ENCODE data around the gene KLHL25.
"Not testable (repeated sequence)": the region's sequence is repeated elsewhere in the genome, so short reads cannot be mapped to it uniquely, and the experiment has no call there.

Gene KLHL25

DNA sequence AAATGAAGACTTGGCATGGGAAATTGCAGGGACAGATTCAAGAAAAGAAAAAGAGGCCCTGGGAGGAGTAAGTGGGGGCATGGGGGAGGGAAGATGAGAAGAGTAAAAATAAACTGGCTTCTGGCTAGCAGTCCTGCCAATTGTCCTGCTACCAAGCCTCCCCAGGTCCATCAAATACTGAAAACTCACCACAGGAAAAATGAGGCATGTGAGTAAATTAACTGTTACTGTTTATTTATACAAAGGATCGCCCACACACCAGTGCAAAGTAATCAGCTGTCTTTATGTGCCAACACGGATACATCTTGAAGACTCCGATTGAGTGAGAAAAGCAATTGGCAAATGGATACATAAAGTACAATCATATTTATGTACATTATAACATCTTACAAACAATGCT is 10.7 kb upstream of the KLHL25 start:
- no peak for DNase-seq (ENCODE audit: low read depth in 2 of 3, low spot score in 2 of 3)

GRCh38 chr15:85804481-85805170 is 9.9 kb upstream of the KLHL25 start:
- no peak for DNase-seq (ENCODE audit: low read depth in 2 of 3, low spot score in 2 of 3)

DNA sequence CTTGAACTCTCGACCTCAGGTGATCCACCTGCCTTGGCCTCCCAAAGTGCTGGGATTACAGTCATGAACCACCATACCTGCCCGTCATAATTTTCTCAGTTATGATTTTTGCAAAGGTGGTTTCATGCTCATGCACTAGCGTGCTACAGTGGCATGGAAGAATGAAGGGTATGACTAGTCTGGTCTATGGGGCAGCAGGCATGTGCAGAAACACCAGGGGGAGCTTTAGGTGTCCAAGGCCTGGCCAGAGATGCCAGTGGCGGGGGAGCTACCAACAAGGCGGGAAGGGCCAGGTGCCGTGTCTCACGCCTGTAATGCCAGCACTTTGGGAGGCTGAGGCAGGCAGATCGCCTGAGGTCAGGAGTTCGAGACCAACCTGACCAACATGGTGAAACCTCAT is 7.9 kb upstream of the KLHL25 start:
- not testable (repeated sequence) for DNase-seq (ENCODE audit: low read depth in 2 of 3, low spot score in 2 of 3)

DNA sequence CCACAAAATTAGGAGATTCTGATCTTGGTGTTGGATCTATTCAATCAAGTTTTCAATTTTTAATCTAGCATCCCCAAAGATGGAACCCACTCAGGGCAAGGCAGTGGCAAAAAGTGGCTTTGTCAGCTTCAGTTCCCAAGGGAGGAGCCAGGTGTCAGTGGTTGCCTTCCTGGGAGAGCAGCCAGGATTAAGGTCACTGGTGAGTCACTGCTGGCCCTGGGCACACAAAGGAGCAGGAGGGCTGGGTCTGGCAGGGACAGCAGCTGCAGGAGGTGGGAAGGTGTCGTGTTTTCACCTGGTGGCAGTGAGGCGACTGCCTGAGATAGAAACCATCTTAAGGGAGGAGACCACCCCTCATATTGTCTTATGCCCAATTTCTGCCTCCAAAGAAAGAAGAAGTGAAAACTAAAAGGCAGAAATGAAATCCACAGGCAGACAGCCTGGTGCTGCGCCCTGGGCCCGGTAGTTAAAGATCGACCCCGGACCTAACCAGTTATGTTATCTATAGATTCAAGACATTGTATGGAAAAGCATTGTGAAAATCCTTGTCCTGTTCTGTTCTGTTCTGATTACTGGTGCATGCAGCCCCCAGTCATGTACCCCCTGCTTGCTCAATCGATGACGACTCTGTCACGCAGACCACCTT is 5.9 kb upstream of the KLHL25 start:
- DNase-seq (ENCODE audit: low read depth in 2 of 3, low spot score in 2 of 3), result no peak

DNA sequence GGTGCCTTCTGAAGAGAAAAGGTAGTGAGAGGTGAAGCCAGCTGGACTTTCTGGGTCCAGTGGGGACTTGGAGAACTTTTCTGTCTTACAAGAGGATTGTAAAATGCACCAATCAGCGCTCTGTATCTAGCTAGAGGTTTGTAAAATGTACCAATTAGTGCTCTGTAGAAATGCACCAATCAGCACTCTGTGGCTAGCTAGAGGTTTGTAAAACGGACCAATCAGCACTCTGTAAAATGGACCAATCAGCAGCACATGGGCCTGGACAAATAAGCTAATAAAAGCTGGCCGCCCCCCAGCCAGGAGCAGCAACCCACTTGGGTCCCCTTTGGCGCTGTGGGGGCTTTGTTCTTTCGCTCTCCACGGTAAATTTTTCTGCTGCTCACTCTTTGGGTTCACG is 1.6 kb upstream of the KLHL25 start:
- not testable (repeated sequence) for DNase-seq (ENCODE audit: low read depth in 2 of 3, low spot score in 2 of 3)

GRCh38 chr15:85795337-85796305 is 896 bp upstream of the KLHL25 start:
- DNase-seq (ENCODE audit: low read depth in 2 of 3, low spot score in 2 of 3), result no peak

DNA sequence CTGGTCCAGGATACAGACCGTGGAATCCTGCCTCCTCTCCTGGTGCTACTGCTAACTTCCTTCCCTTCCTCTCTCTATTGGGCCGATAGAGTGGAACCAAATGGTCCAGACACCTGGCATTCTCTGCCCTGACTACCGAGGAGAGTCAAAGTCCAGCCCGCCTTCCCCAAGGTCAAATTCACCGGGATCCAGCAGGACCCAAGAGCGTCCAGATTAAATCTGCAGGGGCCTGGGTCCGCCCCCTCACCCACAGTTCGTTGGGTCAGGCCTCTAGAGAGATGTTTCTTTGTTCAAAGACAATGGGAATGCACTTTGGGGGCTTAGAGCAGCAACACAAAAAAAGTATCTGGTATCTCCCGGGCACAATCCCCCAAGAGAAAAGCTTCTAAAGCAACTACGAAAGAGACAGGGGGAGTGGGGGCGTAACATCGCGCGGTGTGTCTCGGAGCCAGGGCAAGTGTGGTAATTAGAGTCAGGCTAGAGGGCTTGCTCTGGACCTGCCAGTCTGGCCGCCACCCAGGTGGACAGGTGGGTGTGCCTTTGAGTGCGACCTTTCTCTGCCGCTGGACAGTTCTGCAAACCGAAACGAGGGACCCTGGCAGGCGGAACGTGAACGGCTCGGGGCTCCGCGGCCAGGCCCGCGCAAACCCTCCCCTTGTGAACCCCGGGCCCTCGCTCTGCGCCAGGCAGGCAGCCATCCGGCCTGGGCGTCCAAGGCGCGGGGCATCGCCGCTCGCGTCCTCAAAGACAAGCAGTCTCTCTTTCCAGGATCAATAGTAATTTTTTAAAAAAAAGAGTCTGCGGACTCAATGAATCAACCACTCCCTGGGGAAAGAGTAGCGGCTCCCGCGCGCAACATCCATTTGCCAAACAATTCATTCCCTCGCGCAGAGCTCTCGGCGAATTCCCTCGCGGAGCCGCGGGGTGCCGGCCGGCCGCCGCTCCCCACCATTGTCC is 806 bp downstream of the KLHL25 start:
- DNase-seq (ENCODE audit: low read depth in 2 of 3, low spot score in 2 of 3), result peak in 1 of 3 experiments; percentile 12

- no peak for DNase-seq (ENCODE audit: low read depth in 2 of 3, low spot score in 2 of 3)
Measured at GRCh38 chr15:85792912-85793590, 1.7 kb downstream of the KLHL25 start.

GRCh38 chr15:85792102-85792731 is 2.5 kb downstream of the KLHL25 start:
- DNase-seq (ENCODE audit: low read depth in 2 of 3, low spot score in 2 of 3), result no peak

- no peak for DNase-seq (ENCODE audit: low read depth in 2 of 3, low spot score in 2 of 3)
Measured at GRCh38 chr15:85789496-85789875, 5.2 kb downstream of the KLHL25 start.

- no peak for DNase-seq (ENCODE audit: low read depth in 2 of 3, low spot score in 2 of 3)
Measured at GRCh38 chr15:85788771-85789495, 5.8 kb downstream of the KLHL25 start.

DNA sequence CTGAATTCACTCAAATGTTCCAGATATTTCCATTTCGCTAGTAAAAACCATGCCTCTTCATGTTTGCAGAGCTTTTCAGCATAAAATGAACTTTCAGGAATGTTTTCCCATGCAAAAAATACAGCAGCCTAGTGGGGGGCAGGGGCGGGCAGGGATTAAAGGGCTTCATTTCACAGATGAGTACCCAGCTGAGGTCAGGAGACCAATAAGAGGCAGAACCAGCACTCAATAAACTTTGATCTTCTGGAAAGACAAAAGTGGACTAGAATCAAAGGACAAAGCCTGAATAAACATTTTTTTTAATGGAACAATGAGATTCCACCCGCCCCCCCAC is 8.0 kb downstream of the KLHL25 start:
- DNase-seq (ENCODE audit: low read depth in 2 of 3, low spot score in 2 of 3), result no peak

- DNase-seq (ENCODE audit: low read depth in 2 of 3, low spot score in 2 of 3), result no peak
Measured at GRCh38 chr15:85785887-85786780, 8.6 kb downstream of the KLHL25 start.

GRCh38 chr15:85782064-85782463 is 12.7 kb downstream of the KLHL25 start:
- DNase-seq (ENCODE audit: low read depth in 2 of 3, low spot score in 2 of 3), result no peak

- DNase-seq (ENCODE audit: low read depth in 2 of 3, low spot score in 2 of 3), result no peak
Measured at GRCh38 chr15:85781099-85781498, 13.6 kb downstream of the KLHL25 start.

DNA sequence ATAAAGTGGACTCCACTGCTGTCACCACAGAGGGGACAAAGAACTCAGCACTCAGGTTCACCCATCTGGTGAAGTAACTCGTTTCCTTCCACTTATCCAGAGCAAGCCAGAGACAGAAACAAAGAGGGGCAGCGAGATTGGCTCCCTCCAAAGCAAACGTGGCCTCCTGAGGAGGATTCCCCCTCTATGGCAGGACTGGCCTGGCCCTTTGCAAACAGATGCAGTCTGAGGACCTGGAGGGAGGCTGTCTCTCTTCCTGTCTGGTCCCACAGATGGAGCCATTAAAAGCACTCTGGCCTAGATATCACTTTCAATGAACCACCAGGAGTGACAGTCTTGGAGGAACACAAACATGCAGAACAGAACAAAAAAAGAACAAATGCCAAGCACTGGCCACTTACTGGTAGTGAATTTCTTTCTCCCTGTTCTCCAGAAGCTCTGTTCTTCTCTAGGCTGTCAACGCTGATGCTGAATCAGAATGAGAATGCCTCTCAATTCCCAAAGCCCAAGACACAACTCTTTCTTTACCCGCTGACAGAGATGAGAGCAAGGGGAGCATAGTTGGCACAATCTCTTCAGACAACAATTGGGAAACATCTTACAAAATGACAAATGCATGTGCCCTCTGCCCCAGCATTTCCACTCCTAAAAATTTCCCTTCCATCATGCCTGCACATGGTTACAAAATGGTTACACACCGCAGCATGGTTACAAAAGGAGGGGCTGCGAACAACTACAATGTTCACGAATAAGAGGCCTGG is 14.3 kb downstream of the KLHL25 start:
- DNase-seq (ENCODE audit: low read depth in 2 of 3, low spot score in 2 of 3), result no peak

GRCh38 chr15:85779249-85779648 is 15.5 kb downstream of the KLHL25 start:
- DNase-seq (ENCODE audit: low read depth in 2 of 3, low spot score in 2 of 3), result no peak

Measured in activated CD8-positive, alpha-beta memory T cell treated with anti-CD3 and anti-CD28 coated beads for 48 hours (primary cell).